KOPT-K1 (cell line): ENCODE measurements around the gene TMC5.
"Not testable (repeated sequence)": the region's sequence is repeated elsewhere in the genome, so short reads cannot be mapped to it uniquely, and the experiment has no call there.

Source experiments
- H3K27ac ChIP-seq: fragments of 200-600 bp; sonication (generic); 2 replicates; pipeline ENCODE4 v1.5.1; 2016; ENCODE audit warnings: antibody characterized with exemption, mild to moderate bottlenecking, low read depth, low read length; ENCODE audit not compliant: poor library complexity, severe bottlenecking
- H3K36me3 ChIP-seq: fragments of 200-600 bp; sonication (generic); 2 replicates; pipeline ENCODE4 v1.5.1; 2017; ENCODE audit warnings: antibody characterized with exemption, mild to moderate bottlenecking, low read length, moderate library complexity; ENCODE audit not compliant: insufficient read depth
- H3K9me3 ChIP-seq: fragments of 200-600 bp; sonication (generic); 2 replicates; pipeline ENCODE4 v1.5.1; 2017; ENCODE audit warnings: antibody characterized with exemption, low read length, mild to moderate bottlenecking; ENCODE audit not compliant: insufficient read depth, poor library complexity, severe bottlenecking

Gene TMC5

DNA sequence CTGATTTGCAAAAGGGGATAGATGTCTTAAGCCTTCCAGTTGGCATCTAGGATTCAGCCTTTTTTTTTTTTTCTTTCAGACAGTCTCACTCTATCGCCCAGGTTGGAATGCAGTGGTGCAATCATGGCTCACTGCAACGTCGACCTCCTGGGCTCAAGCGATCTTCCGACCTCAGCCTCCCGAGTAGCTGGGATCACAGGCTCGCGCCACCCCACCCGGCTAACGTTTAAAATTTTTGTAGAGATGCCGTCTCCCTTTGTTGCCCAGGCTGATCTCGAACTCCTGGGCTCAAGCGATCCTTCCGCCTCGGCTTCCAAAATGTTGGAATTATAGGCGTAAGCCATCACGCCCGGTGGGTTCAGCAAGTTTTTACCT lies 105.5 kb downstream of the TMC5 start:
- Histone ChIP-seq H3K36me3 (peaks cover 12% of the 10 kb centered on the region), H3K27ac (no peak overlapping the region), H3K9me3 (no peaks in the 10 kb centered on the region)

DNA sequence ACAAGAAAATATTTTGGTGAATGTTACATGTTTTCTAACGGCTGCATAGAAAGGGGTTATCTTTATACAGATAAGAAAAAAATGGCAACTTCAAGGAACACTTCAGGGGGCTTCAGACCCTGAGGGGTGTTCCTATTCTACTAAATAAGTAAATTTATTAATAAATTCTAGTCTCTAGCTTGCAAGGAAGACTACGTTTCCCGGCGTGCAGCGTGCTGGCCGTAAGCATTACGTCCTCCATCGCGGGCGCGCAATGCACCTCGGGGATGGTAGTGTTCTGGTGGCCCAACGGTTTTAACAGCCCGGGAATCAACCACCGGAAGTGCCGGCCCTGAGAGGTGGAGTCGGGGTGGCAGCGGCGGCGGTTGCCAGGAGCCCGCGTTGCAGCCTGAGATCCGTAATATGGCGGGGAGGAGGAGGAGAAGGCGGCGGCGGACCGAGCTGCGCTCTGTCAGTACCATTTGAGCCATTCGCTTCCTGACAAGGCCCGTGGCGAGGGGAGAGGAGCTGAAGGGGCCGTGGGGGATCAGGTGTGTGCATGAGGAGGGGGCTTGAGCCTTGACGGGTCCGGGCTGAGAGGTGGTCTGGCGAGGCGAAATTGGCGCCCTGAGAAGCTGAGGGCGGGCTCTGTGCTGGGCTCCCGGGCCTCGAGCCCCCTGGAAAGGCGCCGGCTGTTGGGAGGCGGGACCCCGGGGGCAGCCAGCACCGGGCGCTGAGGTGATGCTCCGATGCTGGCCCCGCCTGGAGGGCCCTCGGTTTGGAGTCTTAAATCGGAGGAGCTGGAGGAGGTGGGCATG lies 106.1 kb downstream of the TMC5 start, which contains the start of gene CCP110:
Gene CCP110 (plus strand): TSS at position 384 of the 797 bp plus-strand sequence. CDS start 3,940 bp downstream, outside the sequence.
- no peaks in the 10 kb centered on the region for H3K9me3 ChIP-seq
- H3K27ac ChIP-seq = peak within 1 kb of the TSS; percentile 85
- peaks cover 17% of the 10 kb centered on the region for H3K36me3 ChIP-seq

DNA sequence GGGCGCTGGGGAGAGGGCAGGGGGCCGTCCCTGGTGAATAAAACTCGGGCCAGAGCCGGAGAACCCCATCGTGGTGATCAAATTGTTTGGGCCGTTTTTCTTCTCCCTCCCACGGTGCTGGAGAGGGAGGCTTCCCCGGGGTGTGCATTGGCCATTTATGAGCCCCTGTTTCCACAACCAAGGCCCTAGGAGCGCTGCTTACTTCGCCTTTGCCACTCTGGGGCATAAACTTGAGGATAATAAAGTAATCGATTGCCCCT lies 106.6 kb downstream of the TMC5 start:
- Histone ChIP-seq H3K36me3 (peaks cover 23% of the 10 kb centered on the region), H3K27ac (peak overlapping the region; percentile 85), H3K9me3 (no peaks in the 10 kb centered on the region)

DNA sequence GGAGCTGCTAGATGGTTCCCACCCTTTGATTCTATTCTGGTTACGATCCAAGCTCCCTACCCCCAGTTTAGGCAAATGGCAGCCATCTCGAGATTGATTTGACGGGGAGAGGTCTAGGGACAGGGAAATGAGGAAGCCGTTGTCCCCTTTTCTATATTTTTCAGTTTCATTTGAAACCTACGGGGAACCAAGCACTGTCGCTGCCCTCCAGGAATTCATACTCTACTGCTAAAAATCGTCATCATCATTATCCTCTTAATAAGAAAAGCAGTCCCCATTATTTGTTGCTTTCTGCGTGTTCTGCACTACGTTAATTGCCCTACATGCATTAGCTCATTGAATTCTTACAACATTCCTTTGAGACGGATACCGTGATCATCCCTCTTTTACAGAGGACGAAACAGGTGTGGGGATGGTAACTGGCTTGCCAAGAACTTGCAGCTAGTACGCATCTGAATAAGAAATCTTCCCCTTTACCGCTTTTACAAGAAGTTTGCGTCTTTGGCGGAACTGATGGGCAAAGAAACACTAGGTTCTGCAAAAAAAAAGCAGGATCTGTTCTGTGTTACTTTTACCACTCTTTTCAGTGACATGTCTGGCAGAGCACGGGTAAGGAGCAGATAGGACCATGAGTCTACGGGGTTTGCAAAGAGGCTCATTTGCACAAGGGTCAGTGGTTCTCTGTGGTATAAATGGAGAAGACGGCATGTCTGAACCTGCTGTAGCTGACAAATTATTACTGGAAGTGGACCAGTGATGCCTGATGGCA lies 107.1 kb downstream of the TMC5 start:
- Histone ChIP-seq H3K36me3 (peaks cover 28% of the 10 kb centered on the region), H3K27ac (peak overlapping the region; percentile 85), H3K9me3 (no peaks in the 10 kb centered on the region)

DNA sequence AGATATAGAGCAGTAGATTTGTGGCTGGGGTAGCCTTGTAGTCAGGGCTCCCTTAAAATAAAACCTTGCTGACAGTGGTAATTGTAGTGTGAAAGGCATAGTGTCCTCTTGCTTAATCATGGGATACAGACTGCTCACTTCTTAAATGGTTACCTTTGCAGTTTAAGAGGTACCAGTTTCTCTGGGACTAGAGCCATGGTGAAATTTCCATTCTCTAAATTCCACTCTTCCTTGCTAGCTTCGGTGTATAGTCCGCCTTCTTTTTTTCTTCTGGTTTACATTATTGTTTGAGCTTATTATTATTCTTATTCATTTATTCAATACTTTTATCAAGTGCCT lies 107.7 kb downstream of the TMC5 start:
- peaks cover 29% of the 10 kb centered on the region for H3K36me3 ChIP-seq
- H3K9me3 ChIP-seq = no peaks in the 10 kb centered on the region
- peak overlapping the region; percentile 85 for H3K27ac ChIP-seq

DNA sequence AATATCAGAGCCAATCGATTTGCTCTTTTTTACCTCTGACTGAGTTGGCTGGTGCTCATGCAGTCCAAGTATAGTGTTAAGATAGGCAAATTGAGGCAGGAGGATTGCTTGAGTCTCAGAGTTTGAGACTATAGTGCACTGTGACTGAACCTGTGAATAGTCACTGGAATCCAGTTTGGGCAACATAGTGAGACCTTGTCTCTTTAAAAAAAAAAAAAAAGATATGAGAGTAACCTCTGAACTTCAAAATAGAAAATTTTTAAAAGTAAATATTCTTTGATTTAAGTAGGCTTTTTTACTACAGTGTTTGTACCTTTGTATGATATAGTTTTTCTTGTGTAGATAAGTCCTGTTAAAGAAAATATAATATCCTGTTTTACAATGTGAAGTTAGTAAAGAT lies 109.5 kb downstream of the TMC5 start:
- H3K9me3 ChIP-seq = no peaks in the 10 kb centered on the region
- peaks cover 47% of the 10 kb centered on the region for H3K36me3 ChIP-seq
- no peak overlapping the region for H3K27ac ChIP-seq

DNA sequence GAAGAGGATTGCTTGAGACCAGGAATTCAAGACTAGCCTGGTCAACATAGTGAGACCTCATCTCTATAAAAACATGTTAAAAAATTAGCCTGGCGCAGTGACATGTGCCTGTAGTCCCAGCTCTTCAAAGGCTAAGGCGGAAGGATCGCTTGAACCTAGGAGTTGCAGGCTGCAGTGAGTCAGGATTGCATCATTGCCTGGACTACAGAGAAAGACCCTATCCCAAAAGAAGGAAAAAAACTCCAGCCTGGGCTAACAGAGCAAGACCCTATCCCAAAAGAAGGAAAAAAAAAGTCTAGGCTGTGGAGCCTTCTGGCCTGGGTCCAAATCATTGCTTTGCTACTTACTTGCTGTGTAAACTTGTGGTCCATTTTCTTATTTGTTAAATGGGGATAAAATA lies 111.0 kb downstream of the TMC5 start:
- H3K9me3 ChIP-seq = no peaks in the 10 kb centered on the region
- H3K36me3 ChIP-seq = peaks cover 62% of the 10 kb centered on the region
- H3K27ac ChIP-seq = no peak overlapping the region

DNA sequence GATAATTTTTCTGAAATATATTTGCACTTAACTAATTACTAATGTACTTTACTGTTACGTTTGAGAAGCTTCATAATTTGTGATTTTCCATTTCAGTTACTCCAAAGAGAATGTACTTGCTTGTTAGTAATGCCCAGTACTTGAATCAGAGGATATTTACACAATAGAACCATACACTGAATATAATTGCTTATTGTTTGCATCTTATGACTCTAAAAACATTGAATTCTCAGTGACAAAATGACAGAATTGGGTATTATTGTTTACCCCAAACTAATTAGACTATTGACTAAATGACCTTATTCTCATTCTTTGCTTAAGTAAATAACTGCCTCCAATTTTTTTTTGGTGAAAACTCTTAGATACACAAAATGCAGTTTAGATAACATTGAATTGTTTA lies 114.9 kb downstream of the TMC5 start:
- H3K36me3 ChIP-seq = peaks cover 100% of the 10 kb centered on the region
- no peaks in the 10 kb centered on the region for H3K9me3 ChIP-seq
- no peak overlapping the region for H3K27ac ChIP-seq

DNA sequence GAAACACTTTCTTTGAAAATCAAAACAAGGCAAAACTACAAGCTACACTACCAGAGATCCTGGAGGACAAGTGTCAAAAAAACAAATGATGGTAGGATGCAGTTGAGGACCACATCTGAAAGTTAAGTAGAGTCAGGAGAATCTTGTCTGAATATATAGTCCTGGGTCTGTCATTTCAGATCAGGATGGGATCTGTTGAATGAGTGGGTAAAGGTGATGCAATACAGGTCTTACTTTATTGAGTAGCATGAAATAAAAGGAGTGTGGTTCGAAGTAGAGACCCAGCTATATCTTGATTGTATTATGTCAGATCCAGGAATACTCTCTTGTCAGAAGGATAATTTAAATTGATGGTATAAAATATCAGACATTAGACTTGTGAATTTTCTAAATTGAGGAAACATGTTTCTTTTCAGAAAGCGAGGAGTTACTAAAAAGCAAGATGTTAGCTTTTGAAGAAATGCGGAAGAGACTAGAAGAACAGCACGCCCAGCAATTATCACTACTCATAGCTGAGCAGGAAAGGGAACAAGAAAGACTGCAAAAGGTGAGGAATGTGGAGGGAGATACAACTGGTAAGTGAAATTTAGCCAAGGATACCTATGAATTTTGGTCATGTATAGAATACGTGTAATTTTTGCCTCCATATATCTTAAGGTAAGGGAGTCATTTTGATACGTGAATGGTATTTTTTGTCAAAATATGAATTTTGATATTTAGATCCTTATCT lies 122.7 kb downstream of the TMC5 start:
- H3K36me3 ChIP-seq = peaks cover 99% of the 10 kb centered on the region
- H3K9me3 ChIP-seq = no peaks in the 10 kb centered on the region
- no peak overlapping the region for H3K27ac ChIP-seq

DNA sequence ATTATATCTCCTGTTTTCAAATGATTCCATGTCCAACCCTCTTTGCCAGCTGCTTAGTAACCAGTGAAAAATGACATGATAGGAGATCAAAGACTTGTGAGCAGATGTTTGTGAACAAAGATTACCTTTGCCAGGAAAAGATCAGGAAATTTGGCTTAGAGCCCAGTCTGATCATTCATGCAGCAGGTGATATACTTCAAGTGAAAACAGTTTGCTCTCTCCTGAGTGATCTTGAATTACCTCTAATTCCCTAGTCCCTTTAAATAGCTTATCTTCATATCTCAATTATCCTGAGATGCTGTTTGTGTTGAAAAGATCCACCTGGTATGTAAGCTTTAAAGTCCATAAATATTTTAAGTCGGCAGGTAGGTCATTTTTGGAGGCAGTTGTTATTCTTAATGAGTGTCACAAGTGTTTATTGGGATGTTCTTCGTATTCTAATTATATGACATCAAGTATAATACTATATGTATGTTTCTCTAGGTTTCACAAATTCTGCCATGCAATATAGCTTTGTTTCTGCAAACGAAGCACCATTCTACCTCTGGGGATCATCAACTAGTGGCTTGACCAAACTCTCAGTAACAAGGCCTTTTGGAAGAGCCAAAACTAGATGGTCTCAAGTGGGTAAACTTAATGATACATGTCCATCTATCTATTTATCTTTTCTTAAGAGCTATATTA lies 124.6 kb downstream of the TMC5 start:
- H3K27ac ChIP-seq = no peak overlapping the region
- no peaks in the 10 kb centered on the region for H3K9me3 ChIP-seq
- peaks cover 99% of the 10 kb centered on the region for H3K36me3 ChIP-seq

DNA sequence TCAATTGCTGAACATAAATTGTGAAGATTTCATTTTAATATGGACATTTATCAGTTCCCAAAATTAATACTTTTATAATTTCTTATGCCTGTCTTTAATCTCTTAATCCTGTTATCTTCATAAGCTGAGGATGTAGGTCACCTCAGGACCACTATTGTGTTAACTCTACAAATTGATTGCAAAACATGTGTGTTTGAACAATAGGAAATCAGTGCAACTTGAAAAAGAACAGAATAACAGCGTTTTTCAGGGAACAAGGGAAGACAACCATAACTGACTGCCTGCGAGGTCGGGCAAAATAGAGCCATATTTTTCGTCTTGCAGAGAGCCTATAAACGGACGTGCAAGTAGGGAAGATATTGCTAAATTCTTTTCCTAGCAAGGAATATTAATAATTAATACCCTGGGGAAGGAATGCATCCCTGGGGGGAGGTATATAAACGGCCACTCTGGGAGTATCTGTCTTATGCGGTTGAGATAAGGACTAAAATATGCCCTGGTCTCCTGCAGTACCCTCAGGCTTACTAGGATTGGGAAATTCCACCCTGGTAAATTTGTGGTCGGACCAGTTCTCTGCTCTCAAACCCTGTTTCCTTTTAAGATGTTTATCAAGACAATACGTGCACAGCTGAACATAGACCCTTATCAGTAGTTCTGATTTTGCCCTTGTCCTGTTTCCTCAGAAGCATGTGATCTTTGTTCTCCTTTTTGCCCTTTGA lies 125.8 kb downstream of the TMC5 start:
- not testable (repeated sequence) for H3K9me3 ChIP-seq, H3K27ac ChIP-seq
- peaks cover 99% of the 10 kb centered on the region for H3K36me3 ChIP-seq

DNA sequence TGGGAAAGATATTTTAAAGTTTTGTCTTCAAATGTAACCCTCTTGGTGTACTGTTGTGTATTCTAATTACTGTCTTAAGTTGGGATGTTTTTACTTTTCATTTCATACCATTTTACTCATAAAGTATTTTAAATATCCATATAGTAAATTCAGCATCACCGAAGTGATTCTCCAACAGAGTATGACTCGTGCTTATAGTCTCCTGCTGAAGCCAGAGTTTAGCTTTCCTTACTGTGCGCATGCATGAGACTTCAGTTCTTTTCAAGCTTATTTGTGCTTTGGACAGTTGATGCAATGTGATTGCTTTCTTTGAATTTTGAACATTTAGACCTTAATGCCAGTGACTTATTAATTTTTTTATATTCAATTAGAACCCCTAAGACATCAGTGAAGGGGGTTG lies 130.5 kb downstream of the TMC5 start:
- Histone ChIP-seq H3K36me3 (peaks cover 99% of the 10 kb centered on the region), H3K9me3 (no peaks in the 10 kb centered on the region), H3K27ac (no peak overlapping the region)
